Erythroblast (primary cell): ENCODE data around the gene ASPHD1.
"Not testable (repeated sequence)": the region's sequence is repeated elsewhere in the genome, so short reads cannot be mapped to it uniquely, and the experiment has no call there.

Source experiments
- DNase-seq, 2 experiments: peaks; one replicate each; lab custom pipeline; 2025; lab: John Stamatoyannopoulos, UW
- GATA1 ChIP-seq: IDR thresholded peaks from 2 replicates; pipeline ENCODE4 v1.6.1; 2011; ENCODE audit warnings: low read depth, mild to moderate bottlenecking, control low read depth, low read length, moderate library complexity
- POLR2A ChIP-seq: IDR thresholded peaks from 2 replicates; pipeline ENCODE4 v1.6.1; 2011; ENCODE audit warnings: mild to moderate bottlenecking, low read length

The ASPHD1 gene

GRCh38 chr16:29868396-29869009, 31.8 kb upstream of the ASPHD1 start:
- TF ChIP-seq GATA1 (no peak), POLR2A (no peak)
- peak in 1 of 2 experiments; percentile 33 for DNase-seq

GRCh38 chr16:29869067-29869466, 31.2 kb upstream of the ASPHD1 start:
- not testable (repeated sequence) for DNase-seq

- TF ChIP-seq POLR2A, result no peak
- no peak for TF ChIP-seq GATA1
- DNase-seq, result no peak
Observed at GRCh38 chr16:29871822-29872546, 28.3 kb upstream of the ASPHD1 start.

GRCh38 chr16:29873319-29873718, 27.0 kb upstream of the ASPHD1 start:
- DNase-seq, result no peak
- TF ChIP-seq GATA1, result no peak
- no peak for TF ChIP-seq POLR2A

GRCh38 chr16:29875206-29875605, 25.1 kb upstream of the ASPHD1 start:
- no peak for DNase-seq
- TF ChIP-seq GATA1, result no peak
- TF ChIP-seq POLR2A, result no peak

GRCh38 chr16:29876217-29876593, 24.1 kb upstream of the ASPHD1 start:
- TF ChIP-seq POLR2A, result no peak
- TF ChIP-seq GATA1, result no peak

GRCh38 chr16:29876594-29877249, 23.6 kb upstream of the ASPHD1 start:
- no peak for TF ChIP-seq GATA1
- no peak for TF ChIP-seq POLR2A
- DNase-seq, result no peak

More at GRCh38 chr16:29876217-29876593, 24.1 kb upstream of the ASPHD1 start:
- no peak for DNase-seq

GRCh38 chr16:29877266-29877961, 22.9 kb upstream of the ASPHD1 start:
- DNase-seq, result peak in 1 of 2 experiments; percentile 65
- TF ChIP-seq POLR2A (no peak), GATA1 (no peak)

GRCh38 chr16:29878172-29878571, 22.1 kb upstream of the ASPHD1 start:
- TF ChIP-seq POLR2A (no peak), GATA1 (no peak)
- no peak for DNase-seq

GRCh38 chr16:29881050-29881449, 19.2 kb upstream of the ASPHD1 start:
- TF ChIP-seq POLR2A (no peak), GATA1 (no peak)

GRCh38 chr16:29883987-29884386, 16.3 kb upstream of the ASPHD1 start:
- DNase-seq, result no peak
- TF ChIP-seq POLR2A, result no peak
- no peak for TF ChIP-seq GATA1

More at GRCh38 chr16:29881050-29881449, 19.2 kb upstream of the ASPHD1 start:
- no peak for DNase-seq

GRCh38 chr16:29889372-29889771, 10.9 kb upstream of the ASPHD1 start:
- not testable (repeated sequence) for DNase-seq

GRCh38 chr16:29891525-29892457, 8.5 kb upstream of the ASPHD1 start:
- TF ChIP-seq POLR2A, result no peak
- no peak for TF ChIP-seq GATA1
- DNase-seq, result no peak

- TF ChIP-seq POLR2A (no peak), GATA1 (no peak)
Observed at GRCh38 chr16:29892458-29892813, 7.9 kb upstream of the ASPHD1 start.

More at GRCh38 chr16:29892458-29892813, 7.9 kb upstream of the ASPHD1 start:
- DNase-seq, result no peak
